HG02623 (cell line): ENCODE measurements around the gene S100A16.
"Not testable (repeated sequence)": the region's sequence is repeated elsewhere in the genome, so short reads cannot be mapped to it uniquely, and the experiment has no call there.

Experiments used
- ATAC-seq: cut with Tn5 transposase; IDR thresholded peaks from one replicate; pipeline ENCODE4 v1.9.1; 2021; ENCODE audit warnings: moderate library complexity; ENCODE audit not compliant: unreplicated experiment

Gene S100A16

DNA sequence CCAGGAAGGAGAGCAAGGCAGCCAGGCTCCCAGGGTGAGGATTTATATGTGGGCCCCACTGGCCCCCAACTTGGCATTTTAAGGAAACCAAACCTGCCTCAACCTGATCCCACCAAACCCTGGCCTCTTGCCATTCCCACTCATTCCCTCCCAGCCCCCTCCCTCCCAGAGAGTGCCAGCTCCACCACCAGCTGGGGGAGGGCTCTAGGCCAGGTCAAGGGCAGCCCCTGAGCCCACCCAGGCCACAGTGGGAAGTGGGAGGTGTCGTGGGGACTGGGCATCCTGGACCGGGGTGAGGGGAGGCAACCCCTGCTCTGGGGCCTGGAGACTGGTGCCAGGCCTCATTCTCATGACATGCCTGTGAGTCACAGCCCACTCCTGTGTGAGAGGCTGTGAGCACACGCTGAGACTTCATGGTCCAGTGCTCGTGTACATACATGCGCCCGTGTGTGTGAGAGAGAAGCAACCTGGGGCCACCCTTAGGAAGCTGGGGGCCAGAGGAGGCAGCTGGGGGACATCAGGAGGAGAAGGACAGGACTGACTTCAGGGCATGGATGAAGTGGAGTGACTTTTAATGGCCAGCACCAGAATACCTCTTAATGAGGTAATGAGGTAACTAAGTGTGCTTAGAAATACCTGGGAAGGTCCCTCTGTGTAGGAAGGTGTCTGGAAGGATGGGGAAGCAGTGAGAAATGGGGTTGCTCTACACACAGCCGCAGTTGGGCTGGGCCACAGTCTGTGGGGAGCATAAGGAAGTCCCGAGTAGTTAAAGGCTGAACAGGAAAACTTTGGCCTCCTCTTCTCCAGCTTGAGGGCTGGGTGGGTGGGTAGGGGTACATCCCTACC, 47.2 kb downstream of the S100A16 start, which contains the start of gene S100A2:
TSS of gene S100A2 (minus strand) at position 316 of the 846 bp plus-strand sequence. CDS start 1,967 bp downstream, outside the sequence.
- ATAC-seq = no peak

DNA sequence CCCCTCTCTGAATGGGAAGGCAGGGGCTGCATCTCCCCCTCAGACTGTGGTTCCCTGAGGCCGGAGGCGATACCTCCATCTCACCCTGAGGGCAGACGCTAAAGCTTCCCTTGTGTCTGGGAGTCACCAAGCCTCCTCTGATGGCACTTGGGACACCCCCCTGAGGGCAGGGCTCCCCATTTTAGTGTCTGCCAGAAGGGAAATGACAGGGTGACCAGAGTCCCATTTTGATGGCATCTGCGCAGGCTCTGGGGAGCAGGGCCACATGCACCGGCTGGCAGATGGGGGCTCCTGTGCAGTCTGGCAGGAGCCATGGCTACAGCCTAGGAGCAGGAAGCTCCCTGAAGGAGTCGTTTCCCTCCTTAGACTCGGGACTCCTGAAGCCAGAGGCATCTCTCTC, 48.9 kb downstream of the S100A16 start:
- no peak for ATAC-seq

DNA sequence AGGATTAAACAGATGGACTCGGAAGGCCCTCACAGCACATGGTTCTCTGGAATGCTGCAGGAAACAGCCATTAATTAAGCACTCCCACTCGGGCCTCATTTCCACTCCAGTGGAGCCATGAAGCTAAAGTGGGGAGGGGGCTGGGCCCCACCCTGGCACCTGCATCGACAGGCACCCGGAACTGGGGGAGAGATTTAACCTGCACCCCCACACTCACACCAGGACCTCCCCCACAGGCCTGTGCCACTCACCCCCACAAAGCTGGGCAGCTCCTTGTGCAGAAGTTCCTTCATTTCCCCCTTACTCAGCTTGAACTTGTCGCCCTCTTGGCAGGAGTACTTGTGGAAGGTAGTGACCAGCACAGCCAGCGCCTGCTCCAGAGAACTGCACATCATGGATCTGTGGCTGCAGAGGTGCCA, 49.4 kb downstream of the S100A16 start:
- ATAC-seq = no peak

DNA sequence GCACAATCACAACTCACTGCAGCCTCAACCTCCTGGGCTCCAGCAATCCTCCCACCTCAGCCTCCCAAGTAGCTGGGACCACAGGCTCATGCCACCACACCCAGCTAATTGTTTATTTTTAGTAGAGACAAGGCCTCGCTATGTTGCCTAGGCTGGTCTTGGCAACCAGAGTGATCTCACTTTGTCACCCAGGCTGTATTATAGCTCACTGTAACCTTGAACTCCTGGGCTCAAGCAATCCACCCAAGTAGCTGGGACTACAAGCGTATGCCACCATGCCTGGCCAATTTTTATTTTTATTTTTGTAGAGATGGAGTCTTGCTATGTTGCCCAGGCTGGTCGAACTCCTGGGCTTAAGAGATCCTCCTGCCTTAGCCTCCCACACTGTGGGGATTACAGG, 50.9 kb downstream of the S100A16 start:
- ATAC-seq = not testable (repeated sequence)

DNA sequence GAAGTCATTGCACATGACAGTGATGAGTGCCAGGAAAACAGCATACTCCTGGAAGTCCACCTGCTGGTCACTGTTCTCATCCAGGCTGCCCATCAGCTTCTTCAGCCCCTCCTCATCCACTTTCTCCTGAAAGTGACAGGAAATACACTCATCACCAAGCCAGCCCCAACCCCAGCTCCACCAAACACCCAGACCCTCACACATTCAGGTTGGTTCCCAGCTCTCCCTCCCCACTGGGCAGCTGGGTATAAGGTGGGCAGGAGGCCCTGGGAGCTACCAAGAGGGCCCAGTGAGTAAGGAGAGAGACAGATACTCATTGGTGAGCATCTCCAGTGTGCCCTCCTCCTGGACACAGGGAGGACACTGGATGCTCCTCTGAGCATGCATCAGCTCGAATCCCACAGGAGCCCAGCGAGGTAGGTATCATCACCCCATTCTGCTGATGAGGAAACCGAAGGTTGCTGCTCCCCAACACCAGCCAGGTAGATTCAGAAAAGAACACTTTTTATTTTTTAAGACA, 51.4 kb downstream of the S100A16 start:
- no peak for ATAC-seq

DNA sequence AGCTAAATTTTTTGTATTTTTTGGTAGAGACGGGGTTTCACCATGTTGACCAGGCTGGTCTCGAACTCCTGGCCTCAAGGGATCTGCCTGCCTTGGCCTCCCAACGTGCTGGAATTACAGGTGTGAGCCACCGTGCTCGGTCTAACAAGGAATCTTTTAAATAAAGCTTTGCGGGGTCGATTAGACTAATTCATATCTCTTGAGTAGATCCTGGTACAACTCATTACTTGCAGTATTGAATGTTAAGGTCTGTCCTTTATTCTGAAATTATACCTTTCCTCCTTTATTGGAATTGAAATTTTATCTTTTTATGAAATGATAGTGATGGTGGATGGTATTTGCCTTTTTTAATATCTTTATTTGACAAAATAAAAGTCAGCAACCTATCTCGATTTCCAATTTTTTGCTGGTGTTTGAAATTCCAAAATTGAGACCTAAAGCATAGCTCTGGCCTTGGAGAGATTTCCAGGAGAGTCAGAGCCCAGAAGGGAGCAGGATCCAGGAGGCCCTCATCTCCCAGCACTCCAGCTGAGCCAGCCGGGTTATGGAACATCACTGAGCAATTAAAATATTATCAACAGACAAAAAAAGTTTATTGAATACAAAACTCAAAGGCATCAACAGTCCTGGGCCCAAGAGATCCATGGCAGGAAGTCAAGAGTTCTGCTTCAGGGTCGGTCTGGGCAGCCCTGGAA, 52.0 kb downstream of the S100A16 start:
- no peak for ATAC-seq

DNA sequence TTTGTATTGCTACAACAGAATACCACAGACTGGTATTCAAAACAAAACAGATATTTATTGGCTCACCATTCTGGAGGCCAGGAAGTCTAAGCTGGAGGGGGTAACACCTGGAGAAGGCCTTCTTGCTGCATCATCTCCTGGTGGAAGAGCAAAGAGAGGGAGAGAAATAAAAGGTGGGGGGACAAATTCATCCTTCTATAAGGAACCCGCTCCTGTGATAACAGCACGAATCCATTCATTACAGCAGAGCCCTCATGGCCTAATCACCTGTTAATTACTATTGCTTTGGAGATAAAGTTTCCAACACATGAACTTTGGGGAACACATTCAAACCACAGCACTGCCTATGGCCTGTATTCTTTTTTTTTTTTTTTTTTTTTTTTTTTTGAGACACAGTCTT, 52.7 kb downstream of the S100A16 start:
- no peak for ATAC-seq

DNA sequence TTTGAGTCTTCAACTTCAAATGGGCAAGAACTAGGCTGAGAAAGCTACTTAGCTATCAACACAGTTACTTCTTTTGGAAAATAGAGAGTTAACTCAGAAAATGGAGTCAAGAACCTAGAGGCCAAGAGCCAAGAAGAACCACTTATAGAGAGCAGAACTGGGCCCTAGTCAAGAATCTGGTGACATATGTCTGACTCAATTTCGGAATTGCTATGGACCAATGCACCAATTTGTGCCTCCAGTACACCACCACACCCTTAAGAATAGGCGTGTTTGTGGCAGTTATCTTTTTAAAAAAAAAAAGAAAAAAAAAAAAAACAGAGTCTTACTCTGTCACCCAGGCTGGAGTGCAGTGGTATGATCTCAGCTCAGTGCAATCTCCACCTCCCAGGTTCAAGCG, 55.1 kb downstream of the S100A16 start:
- no peak for ATAC-seq
